Measurements from ENCODE around the gene THSD7B. TPM values are rescaled to one million over a fixed set of nuclear protein-coding genes. Genes with fewer than 3 reads are reported as not detected.

Gene THSD7B
- total and polyA plus RNA-seq, 2 of the 8 experiments (the other 6 are each of a cell fraction or from before 2014, with no cell fraction given): 0.60 to 2.9 TPM

- FAIRE-seq: no peak
- Histone ChIP-seq H2AK5ac (ENCODE audit: low read depth, low read length) (no peak overlapping the region), H3K27me3 (replicated peaks in 1 of 4; ENCODE audit: control insufficient read depth in 3 of 4, extremely low read depth in 1 of 4, insufficient read depth in 3 of 4, low read length in 3 of 4) (no peaks in the 10 kb centered on the region)
- no peak for TF ChIP-seq TBP (IDR thresholded peaks at IDR 0.05; ENCODE audit: low read depth, low read length)
- TF ChIP-seq FOSL1 (IDR thresholded peaks at IDR 0.05; ENCODE audit: insufficient read depth, low read depth, low read length): no peak
- no peak for TF ChIP-seq SP1 (IDR thresholded peaks at IDR 0.05; ENCODE audit: low read depth, low read length)
- no peak for TF ChIP-seq TAF7 (optimal IDR thresholded peaks at IDR 0.05; ENCODE audit: borderline replicate concordance, low read depth, low read length)
- TF ChIP-seq BRCA1 (IDR thresholded peaks at IDR 0.05; ENCODE audit: low read depth, low read length): no peak
- no peak for TF ChIP-seq SIN3A (conservative IDR thresholded peaks at IDR 0.05 in 1 of 2, IDR thresholded peaks at IDR 0.05 in 1 of 2; ENCODE audit: low read depth in 1 of 2, low read length in 2 of 2)
- no peak for TF ChIP-seq SIRT6 (IDR thresholded peaks at IDR 0.05; ENCODE audit: low read length)
- no peak for TF ChIP-seq CHD2 (IDR thresholded peaks at IDR 0.05; ENCODE audit: low read length)
- no peak for TF ChIP-seq POLR2AphosphoS5 (IDR thresholded peaks at IDR 0.05; ENCODE audit: low read depth, low read length)
- TF ChIP-seq GABPA (IDR thresholded peaks at IDR 0.05; ENCODE audit: borderline replicate concordance, insufficient read depth, low read length): no peak
- TF ChIP-seq RFX5 (IDR thresholded peaks at IDR 0.05; ENCODE audit: borderline replicate concordance, low read depth, low read length): no peak
- TF ChIP-seq EZH2 (IDR thresholded peaks at IDR 0.05; ENCODE audit: low read depth, low read length, severe bottlenecking): no peak
- no peak for TF ChIP-seq BACH1 (IDR thresholded peaks at IDR 0.05; ENCODE audit: low read length)
- no peak for TF ChIP-seq ZNF274 (IDR thresholded peaks at IDR 0.05; ENCODE audit: borderline replicate concordance, extremely low read depth, low read length)
- no peak for TF ChIP-seq NRF1 (IDR thresholded peaks at IDR 0.05; ENCODE audit: low read depth, low read length)
- TF ChIP-seq CTBP2 (IDR thresholded peaks at IDR 0.05; ENCODE audit: borderline replicate concordance, insufficient read depth, insufficient read length, low read length): no peak
- TF ChIP-seq KDM1A (IDR thresholded peaks at IDR 0.05; ENCODE audit: borderline replicate concordance, low read length): no peak
Measured at GRCh38 chr2:137357634-137358033, 592.3 kb downstream of the THSD7B start.

More at GRCh38 chr2:137357634-137358033, 592.3 kb downstream of the THSD7B start:
- H3K4me1 ChIP-seq (replicated peaks in 1 of 4; ENCODE audit: control insufficient read depth in 3 of 4, insufficient read depth in 4 of 4, low read length in 3 of 4): peaks cover 0 to 12% (median 5%) of the 10 kb centered on the region in 4 experiments; a peak in 5 of 7 replicates
- no peak overlapping the region for H3K4me3 ChIP-seq (ENCODE audit: extremely low read depth in 1 of 4, insufficient read depth in 2 of 4, low read depth in 3 of 4, low read length in 4 of 4)
- peak overlapping the region; percentile 64 for H2AFZ ChIP-seq (ENCODE audit: low read length)
- H3K36me3 ChIP-seq (ENCODE audit: control insufficient read depth in 2 of 4, insufficient read depth in 4 of 4, low read length in 3 of 4): no peaks in the 10 kb centered on the region; a peak in 1 of 8 replicates
- H3K79me1 ChIP-seq (ENCODE audit: low read depth, low read length): no peaks in the 10 kb centered on the region
- H3K23ac ChIP-seq (ENCODE audit: insufficient read length): no peak overlapping the region
- no peaks in the 10 kb centered on the region for H4K20me1 ChIP-seq (replicated peaks in 1 of 2; ENCODE audit: control insufficient read depth in 1 of 2, insufficient read depth in 2 of 2, low read length in 2 of 2)
- no peak overlapping the region for H3K4me2 ChIP-seq (ENCODE audit: insufficient read depth in 1 of 2, low read depth in 2 of 2, low read length in 2 of 2)
- no peak overlapping the region for H2BK15ac ChIP-seq (ENCODE audit: low read length)
- no peak overlapping the region for H4K8ac ChIP-seq (ENCODE audit: extremely low read depth, insufficient read depth, low read length)
- no peak overlapping the region for H2BK12ac ChIP-seq (ENCODE audit: low read depth, low read length)
- peaks cover 8 to 13% of the 10 kb centered on the region in 2 experiments; a peak in 3 of 4 replicates for H3K9me3 ChIP-seq (ENCODE audit: insufficient read depth in 2 of 2, low read depth in 1 of 2, low read length in 1 of 2)
- no peak overlapping the region for H3K27ac ChIP-seq (ENCODE audit: low read depth, low read length)
- no peak overlapping the region for H2BK120ac ChIP-seq (replicated peaks; ENCODE audit: low read depth, low read length)
- H4K91ac ChIP-seq (replicated peaks; ENCODE audit: insufficient read length, low read length): no peak overlapping the region
- no peak for DNase-seq (ENCODE audit: low read depth in 1 of 2, low spot score in 2 of 2)
- H2BK20ac ChIP-seq (ENCODE audit: low read length): no peak overlapping the region
- no peaks in the 10 kb centered on the region; the same call in 1 of the 2 replicates for H3K23me2 ChIP-seq (ENCODE audit: low read depth, low read length)
- ChIA-PET POLR2A (ENCODE audit: partially characterized antibody) (no interaction called here), CTCF (ENCODE audit: partially characterized antibody) (no interaction called here)
- no peak overlapping the region for H4K5ac ChIP-seq (ENCODE audit: insufficient read length, low read depth, low read length)
- H3K4ac ChIP-seq (replicated peaks; ENCODE audit: insufficient read length, low read depth, low read length): no peak overlapping the region
- H3K18ac ChIP-seq (ENCODE audit: extremely low read depth, low read length): no peak overlapping the region
- no peak overlapping the region for H2BK5ac ChIP-seq (ENCODE audit: low read depth, low read length)
- no peaks in the 10 kb centered on the region for H3K79me2 ChIP-seq (ENCODE audit: control insufficient read depth in 1 of 2, insufficient read depth in 2 of 2, low read length in 2 of 2)
- H3K9ac ChIP-seq (replicated peaks in 1 of 4; ENCODE audit: extremely low read depth in 1 of 4, low read depth in 3 of 4, low read length in 3 of 4): no peak overlapping the region
- H3K56ac ChIP-seq (replicated peaks; ENCODE audit: insufficient read length, low read depth, low read length): no peak overlapping the region
- no peak overlapping the region for H3K14ac ChIP-seq (ENCODE audit: insufficient read length)
